ENCODE measurements around the gene TSPEAR. TPM values are rescaled to one million over a fixed set of nuclear protein-coding genes. Genes with fewer than 3 reads are reported as not detected.

TSPEAR gene
- total RNA-seq, 1 donor from 2014 or later: not detected

DNA sequence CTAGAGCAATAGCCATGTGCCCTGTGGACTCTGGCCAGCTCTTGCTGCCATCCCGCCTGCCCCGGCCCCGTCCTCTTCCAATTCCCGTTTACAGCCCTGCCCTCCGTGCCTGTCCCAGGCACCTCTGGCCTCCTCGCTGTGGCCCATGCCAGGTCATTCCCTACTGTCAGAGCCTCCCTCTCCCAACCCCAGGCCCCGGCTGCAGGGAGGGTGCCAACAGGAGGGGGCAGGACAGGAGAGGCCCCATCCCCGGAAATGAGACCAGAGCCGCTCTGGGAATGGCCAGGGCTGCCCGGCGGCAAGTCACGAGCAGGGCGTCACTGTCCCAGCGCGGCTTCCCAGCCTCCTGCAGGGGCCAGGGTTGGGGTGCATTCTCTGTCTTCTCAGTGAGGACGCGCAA, 23.5 kb upstream of the TSPEAR start:
- no peak overlapping the region for H3K27ac Mint-ChIP-seq
- H3K4me1 Mint-ChIP-seq (ENCODE audit: low read depth): no peaks in the 10 kb centered on the region

DNA sequence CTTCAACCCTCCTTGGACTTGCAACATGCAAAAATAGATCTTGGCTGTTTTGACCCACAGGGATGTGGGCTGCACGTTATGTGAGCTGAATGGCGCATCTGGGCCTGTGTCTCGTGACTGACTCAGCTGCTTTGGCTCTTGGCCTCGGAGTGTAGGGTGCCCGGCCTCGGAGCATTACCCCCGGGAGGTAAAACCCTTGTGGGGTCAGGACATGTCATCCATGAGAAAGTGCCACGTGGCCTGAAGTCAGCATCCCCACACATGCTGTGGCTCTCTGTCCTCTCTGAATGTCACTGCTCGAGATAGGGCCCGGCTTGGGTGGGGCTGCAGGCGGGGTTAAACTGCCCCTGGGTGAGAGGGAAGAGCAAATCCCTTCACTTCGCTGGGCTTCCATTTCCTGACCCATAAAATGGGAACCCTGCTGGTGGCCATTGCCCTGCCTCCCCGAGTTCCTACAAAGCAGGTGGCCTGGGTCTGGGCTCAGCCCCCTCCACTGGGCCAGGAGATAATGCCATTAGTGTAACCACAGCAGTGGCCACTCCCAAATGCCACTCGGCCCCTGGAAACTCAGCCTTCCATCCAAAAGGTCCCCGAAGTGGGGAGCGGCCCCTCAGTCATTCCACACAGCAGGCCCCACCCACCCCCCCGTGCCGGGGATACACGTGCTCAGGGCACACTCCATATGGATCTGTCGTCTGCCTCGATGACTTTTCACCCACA, 22.8 kb upstream of the TSPEAR start:
- H3K4me3 Mint-ChIP-seq (ENCODE audit: low read depth): no peak overlapping the region
- TF ChIP-seq, protein P1, sequence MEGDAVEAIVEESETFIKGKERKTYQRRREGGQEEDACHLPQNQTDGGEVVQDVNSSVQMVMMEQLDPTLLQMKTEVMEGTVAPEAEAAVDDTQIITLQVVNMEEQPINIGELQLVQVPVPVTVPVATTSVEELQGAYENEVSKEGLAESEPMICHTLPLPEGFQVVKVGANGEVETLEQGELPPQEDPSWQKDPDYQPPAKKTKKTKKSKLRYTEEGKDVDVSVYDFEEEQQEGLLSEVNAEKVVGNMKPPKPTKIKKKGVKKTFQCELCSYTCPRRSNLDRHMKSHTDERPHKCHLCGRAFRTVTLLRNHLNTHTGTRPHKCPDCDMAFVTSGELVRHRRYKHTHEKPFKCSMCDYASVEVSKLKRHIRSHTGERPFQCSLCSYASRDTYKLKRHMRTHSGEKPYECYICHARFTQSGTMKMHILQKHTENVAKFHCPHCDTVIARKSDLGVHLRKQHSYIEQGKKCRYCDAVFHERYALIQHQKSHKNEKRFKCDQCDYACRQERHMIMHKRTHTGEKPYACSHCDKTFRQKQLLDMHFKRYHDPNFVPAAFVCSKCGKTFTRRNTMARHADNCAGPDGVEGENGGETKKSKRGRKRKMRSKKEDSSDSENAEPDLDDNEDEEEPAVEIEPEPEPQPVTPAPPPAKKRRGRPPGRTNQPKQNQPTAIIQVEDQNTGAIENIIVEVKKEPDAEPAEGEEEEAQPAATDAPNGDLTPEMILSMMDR (IDR thresholded peaks at IDR 0.05; ENCODE audit: unreplicated experiment): no peak
- DNase-seq (ENCODE audit: low spot score, unreplicated experiment): no peak
- no peaks in the 10 kb centered on the region for H3K9me3 Mint-ChIP-seq (ENCODE audit: low read depth)
- no peaks in the 10 kb centered on the region for H3K4me1 Mint-ChIP-seq (ENCODE audit: low read depth)
- H3K27ac Mint-ChIP-seq: no peak overlapping the region
- no peaks in the 10 kb centered on the region for H3K36me3 Mint-ChIP-seq (ENCODE audit: insufficient read depth)
- peaks cover 33% of the 10 kb centered on the region for H3K27me3 Mint-ChIP-seq

More for the DNA sequence above, 23.5 kb upstream of the TSPEAR start:
- H3K36me3 Mint-ChIP-seq (ENCODE audit: insufficient read depth): no peaks in the 10 kb centered on the region
- H3K4me3 Mint-ChIP-seq (ENCODE audit: low read depth): no peak overlapping the region
- H3K27me3 Mint-ChIP-seq: peaks cover 39% of the 10 kb centered on the region
- TF ChIP-seq, protein P1 (IDR thresholded peaks at IDR 0.05; ENCODE audit: unreplicated experiment): no peak
- H3K9me3 Mint-ChIP-seq (ENCODE audit: low read depth): no peaks in the 10 kb centered on the region
- no peak for DNase-seq (ENCODE audit: low spot score, unreplicated experiment)

DNA sequence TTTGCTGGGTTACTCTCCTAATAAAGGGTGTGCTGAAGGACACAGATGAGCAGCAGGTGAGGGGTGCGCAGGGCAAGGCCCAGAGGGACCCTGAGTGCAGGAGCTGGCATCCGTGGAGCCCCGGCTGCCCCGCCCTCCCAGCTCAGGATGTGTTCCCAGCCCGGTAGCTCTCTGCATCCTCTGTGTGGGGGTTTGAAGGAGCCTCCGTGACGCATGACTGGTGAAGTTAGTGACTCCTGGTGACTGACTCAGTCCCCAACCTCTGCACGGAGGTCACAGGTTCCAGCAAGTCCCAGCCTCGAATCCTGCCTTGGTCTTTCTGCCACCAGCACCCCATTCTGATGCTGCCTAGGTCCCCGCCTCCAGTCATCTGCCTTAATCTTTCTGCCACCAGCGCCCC, 21.6 kb upstream of the TSPEAR start:
- H3K4me1 Mint-ChIP-seq (ENCODE audit: low read depth): no peaks in the 10 kb centered on the region
- H3K36me3 Mint-ChIP-seq (ENCODE audit: insufficient read depth): no peaks in the 10 kb centered on the region
- peaks cover 29% of the 10 kb centered on the region for H3K27me3 Mint-ChIP-seq
- TF ChIP-seq, protein P1 (IDR thresholded peaks at IDR 0.05; ENCODE audit: unreplicated experiment): no peak
- DNase-seq (ENCODE audit: low spot score, unreplicated experiment): no peak
- H3K9me3 Mint-ChIP-seq (ENCODE audit: low read depth): no peaks in the 10 kb centered on the region
- H3K27ac Mint-ChIP-seq: no peak overlapping the region
- H3K4me3 Mint-ChIP-seq (ENCODE audit: low read depth): no peak overlapping the region

DNA sequence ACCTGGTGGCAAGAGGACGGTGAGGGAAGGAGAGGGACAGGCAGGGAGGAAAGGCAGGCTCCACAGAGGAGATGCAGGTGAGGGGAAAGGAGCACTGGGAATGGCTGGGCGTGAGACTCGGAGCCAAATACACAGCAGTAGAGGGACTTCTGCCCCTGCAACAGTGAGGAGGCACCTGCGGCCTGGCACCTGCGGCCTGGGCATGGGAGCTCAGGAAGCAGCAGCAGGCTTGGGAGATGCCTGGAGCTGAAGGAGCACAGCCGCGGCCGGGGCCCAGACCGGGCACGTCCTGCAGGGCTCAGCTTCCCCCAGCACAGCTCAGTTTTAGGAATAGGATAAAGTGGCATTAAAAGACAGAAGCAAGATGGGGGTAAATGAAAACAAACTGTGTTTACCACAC, 20.9 kb upstream of the TSPEAR start:
- no peak overlapping the region for H3K4me3 Mint-ChIP-seq (ENCODE audit: low read depth)
- H3K9me3 Mint-ChIP-seq (ENCODE audit: low read depth): no peaks in the 10 kb centered on the region
- H3K27me3 Mint-ChIP-seq: peaks cover 28% of the 10 kb centered on the region
- H3K27ac Mint-ChIP-seq: no peak overlapping the region
- DNase-seq (ENCODE audit: low spot score, unreplicated experiment): no peak
- H3K4me1 Mint-ChIP-seq (ENCODE audit: low read depth): no peaks in the 10 kb centered on the region
- TF ChIP-seq, protein P1 (IDR thresholded peaks at IDR 0.05; ENCODE audit: unreplicated experiment): no peak
- H3K36me3 Mint-ChIP-seq (ENCODE audit: insufficient read depth): no peaks in the 10 kb centered on the region

DNA sequence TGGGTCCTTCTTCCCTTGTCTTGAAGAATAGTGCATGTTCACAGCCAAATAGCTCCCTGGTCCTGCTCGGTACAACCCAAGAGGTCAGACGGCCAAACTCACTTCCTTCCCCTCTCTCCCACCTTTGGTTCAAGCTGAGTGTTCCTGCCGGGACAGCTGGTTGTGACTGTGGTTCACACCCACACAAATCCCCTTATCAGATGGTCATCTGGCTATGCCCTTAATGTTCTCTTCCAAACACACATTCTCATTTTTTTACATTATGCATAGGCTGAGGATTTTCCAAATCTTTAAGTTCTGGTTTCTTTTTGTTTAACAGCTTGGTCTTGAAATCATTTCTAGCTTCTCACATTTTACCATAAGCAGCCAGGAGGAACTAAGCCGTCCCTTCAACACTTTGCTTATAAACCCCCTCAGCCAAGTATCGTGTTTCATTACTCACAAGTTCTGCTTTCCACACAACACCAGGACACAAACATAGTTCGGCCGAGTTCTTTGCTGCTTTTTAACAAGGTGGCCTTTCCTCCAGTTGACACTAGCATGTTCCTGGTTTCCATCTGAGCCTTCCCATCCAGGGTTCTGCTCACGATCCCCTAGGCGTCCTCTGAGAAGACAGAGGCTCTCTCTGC, 19.7 kb upstream of the TSPEAR start:
- Mint-ChIP-seq H3K4me3 (ENCODE audit: low read depth) (no peak overlapping the region), H3K27me3 (peaks cover 32% of the 10 kb centered on the region), H3K4me1 (ENCODE audit: low read depth) (no peaks in the 10 kb centered on the region), H3K36me3 (ENCODE audit: insufficient read depth) (no peaks in the 10 kb centered on the region), H3K9me3 (ENCODE audit: low read depth) (no peaks in the 10 kb centered on the region), H3K27ac (no peak overlapping the region)
- DNase-seq (ENCODE audit: low spot score, unreplicated experiment): no peak
- TF ChIP-seq, protein P1 (IDR thresholded peaks at IDR 0.05; ENCODE audit: unreplicated experiment): no peak
